GM06990 (cell line): ENCODE measurements around the gene CHCHD5.

ENCODE experiments used
- DNase-seq: peaks from one replicate; pipeline ENCODE4 v3.0.0-alpha.2; 2011; ENCODE audit not compliant: insufficient read length; ENCODE audit errors: extremely low read depth
- H3K27me3 ChIP-seq: replicated peaks from 2 replicates; pipeline ENCODE4 v1.6.0; 2011; ENCODE audit warnings: low read length; ENCODE audit not compliant: control insufficient read depth, insufficient read depth
- H3K36me3 ChIP-seq: 2 replicates; pipeline ENCODE4 v1.5.1; 2011; ENCODE audit warnings: low read length; ENCODE audit not compliant: control insufficient read depth, insufficient read depth
- H3K4me3 ChIP-seq: replicated peaks from 2 replicates; pipeline ENCODE4 v1.5.1; 2011; ENCODE audit warnings: low read depth, mild to moderate bottlenecking, control low read depth, low read length
- TF ChIP-seq, protein P1 (sequence below): IDR thresholded peaks from 2 replicates; pipeline ENCODE4 v1.5.1; 2011; ENCODE audit warnings: low read length, control low read depth, mild to moderate bottlenecking, inconsistent platforms; ENCODE audit not compliant: insufficient read depth, poor library complexity, severe bottlenecking

The CHCHD5 gene

DNA sequence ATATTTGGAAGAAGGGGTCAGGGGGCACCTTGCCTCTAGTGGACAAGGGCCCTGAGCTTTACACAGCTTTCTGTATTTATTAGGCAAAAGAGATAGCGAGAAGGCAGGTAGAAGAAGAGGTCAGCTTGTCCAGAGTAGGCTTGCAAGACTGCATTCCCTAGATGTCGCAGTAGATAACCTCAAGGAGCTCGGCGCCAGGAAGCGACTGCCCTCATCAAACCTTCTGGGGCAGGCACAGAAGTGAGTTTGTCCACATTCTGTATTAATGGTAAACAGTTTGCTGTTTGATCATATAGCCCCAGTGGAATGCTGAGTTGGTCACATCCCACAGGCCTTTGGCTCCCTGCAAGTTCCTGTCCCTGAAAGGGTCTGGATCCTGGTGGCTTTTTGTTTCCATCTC lies 7.0 kb downstream of the CHCHD5 start:
- Histone ChIP-seq H3K27me3 (no peaks in the 10 kb centered on the region), H3K4me3 (no peak overlapping the region), H3K36me3 (peaks cover 2% of the 10 kb centered on the region; the same call in 1 of the 2 replicates)
- DNase-seq = no peak
- TF ChIP-seq, protein P1, sequence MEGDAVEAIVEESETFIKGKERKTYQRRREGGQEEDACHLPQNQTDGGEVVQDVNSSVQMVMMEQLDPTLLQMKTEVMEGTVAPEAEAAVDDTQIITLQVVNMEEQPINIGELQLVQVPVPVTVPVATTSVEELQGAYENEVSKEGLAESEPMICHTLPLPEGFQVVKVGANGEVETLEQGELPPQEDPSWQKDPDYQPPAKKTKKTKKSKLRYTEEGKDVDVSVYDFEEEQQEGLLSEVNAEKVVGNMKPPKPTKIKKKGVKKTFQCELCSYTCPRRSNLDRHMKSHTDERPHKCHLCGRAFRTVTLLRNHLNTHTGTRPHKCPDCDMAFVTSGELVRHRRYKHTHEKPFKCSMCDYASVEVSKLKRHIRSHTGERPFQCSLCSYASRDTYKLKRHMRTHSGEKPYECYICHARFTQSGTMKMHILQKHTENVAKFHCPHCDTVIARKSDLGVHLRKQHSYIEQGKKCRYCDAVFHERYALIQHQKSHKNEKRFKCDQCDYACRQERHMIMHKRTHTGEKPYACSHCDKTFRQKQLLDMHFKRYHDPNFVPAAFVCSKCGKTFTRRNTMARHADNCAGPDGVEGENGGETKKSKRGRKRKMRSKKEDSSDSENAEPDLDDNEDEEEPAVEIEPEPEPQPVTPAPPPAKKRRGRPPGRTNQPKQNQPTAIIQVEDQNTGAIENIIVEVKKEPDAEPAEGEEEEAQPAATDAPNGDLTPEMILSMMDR = no peak

DNA sequence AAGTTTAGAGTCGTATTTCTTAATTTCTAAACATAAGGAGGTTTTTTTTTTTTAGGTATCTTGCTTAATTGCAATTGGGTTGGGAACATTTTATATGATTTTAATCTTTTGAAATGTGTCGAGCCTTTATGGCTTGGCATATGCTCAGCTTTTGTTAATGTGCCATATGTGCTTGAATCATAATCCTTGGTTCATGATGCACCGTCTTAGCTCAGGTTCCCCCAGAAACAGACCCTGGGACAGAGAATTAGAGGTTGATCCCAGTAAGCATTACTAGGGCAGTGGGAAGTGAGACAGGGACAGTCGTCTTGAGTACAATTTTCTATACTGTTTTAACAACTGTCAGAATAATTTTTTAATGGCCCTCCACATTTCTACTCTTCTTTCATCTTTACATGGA lies 9.3 kb downstream of the CHCHD5 start:
- H3K4me3 ChIP-seq = no peak overlapping the region
- no peak for DNase-seq
- TF ChIP-seq, protein P1 = no peak
- H3K27me3 ChIP-seq = no peaks in the 10 kb centered on the region
- no peaks in the 10 kb centered on the region for H3K36me3 ChIP-seq

DNA sequence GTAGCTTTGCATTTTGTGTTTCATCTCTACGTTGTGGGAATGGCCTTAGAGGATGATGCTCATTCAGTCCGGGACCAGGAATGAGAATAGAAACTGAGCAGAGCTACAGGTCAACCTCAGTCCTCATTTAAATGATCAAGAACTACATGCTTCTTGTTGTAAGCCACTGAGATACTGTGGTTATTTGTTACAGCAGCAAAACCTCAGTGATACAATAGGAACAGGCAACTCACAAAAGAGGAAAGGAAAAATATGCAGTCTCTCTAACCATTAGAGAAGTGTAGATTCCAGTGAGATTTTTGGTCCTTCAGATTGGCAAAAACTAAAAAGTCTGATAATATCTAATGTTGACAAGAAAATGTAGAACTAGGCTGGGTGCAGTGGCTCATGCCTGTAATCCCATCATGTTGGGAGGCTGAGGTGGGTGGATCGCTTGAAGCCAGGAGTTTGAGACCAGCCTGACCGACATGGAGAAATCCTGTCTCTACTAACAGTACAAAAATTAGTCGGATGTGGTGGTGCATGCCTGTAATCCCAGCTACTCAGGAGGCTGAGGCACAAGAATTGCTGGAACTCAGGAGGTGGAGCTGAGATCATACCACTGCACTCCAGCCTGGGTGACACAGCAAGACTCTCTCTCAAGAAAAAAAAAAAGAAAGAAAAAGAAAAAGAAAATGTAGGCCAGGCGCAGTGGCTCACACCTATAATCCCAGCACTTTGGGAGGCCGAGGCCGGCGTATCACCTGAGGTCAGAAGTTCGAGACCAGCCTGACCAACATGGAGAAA lies 13.3 kb downstream of the CHCHD5 start:
- no peaks in the 10 kb centered on the region for H3K36me3 ChIP-seq

DNA sequence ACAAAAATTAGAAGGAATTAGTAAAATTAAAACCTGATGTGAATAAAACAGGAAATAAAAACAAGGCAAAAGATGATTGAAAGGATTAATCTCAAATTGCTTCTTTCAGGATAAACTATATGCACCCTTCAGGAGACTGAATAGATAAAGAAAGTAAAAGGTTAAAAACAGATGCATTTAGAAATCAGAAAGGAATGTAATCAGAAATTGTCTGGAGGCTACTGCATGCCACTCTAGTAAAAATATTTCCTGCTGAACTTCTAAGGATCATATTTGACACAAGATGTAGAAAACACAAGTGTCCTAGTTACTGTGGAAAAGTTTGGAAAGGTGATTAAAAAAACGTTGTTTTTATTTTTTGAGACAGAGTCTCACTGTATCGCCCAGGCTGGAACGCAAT lies 16.2 kb downstream of the CHCHD5 start:
- TF ChIP-seq, protein P1 = no peak
- no peaks in the 10 kb centered on the region for H3K36me3 ChIP-seq
- H3K27me3 ChIP-seq = no peaks in the 10 kb centered on the region
- no peak overlapping the region for H3K4me3 ChIP-seq
- no peak for DNase-seq

More for the DNA sequence above, 13.3 kb downstream of the CHCHD5 start:
- no peak for DNase-seq
- Histone ChIP-seq H3K4me3 (no peak overlapping the region), H3K27me3 (no peaks in the 10 kb centered on the region)
- TF ChIP-seq, protein P1 = no peak

DNA sequence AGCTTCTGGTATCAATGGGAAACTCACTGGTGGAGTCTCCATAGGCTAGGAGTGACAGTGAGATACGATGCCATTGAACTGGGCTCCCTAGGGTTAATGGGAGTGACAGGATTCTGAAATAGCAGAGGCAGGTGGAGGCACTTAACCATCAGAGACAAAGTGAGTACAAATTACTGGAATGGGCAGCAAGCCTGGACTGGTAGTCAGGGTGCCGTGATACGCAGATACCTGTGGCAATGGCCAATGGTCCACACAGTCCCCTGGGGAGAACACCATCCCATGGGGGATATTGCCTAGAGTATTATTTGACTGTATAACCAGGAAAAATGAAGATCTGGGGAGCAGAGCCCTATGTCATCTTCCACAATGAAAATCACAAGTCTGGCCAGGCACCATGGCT lies 17.3 kb downstream of the CHCHD5 start:
- no peaks in the 10 kb centered on the region for H3K27me3 ChIP-seq
- no peak overlapping the region for H3K4me3 ChIP-seq
- TF ChIP-seq, protein P1 = no peak
- no peaks in the 10 kb centered on the region for H3K36me3 ChIP-seq
- DNase-seq = no peak
